GM12878 (cell line): ENCODE results near the gene CDK15. TPM values are rescaled to one million over a fixed set of nuclear protein-coding genes. Genes with fewer than 3 reads are reported as not detected.
A peak's percentile ranks its signal among the peaks of the same experiment; 100 is the strongest.

Source experiments
- CHD1 ChIP-seq: IDR thresholded peaks from 2 replicates; pipeline ENCODE4 v1.6.1; 2012; ENCODE audit warnings: low read depth, low read length, improper control_type of control experiment
- E4F1 ChIP-seq: fragments of 450-650 bp; IDR thresholded peaks from 2 replicates; pipeline ENCODE4 v1.6.1; 2018; ENCODE audit warnings: borderline replicate concordance, mild to moderate bottlenecking; ENCODE audit not compliant: partially characterized antibody
- EP300 ChIP-seq, 2 experiments: fragments of 150-350 bp in 1 of 2; IDR thresholded peaks; 2 replicates each; pipeline ENCODE4 v1.6.1; 2011 to 2012; ENCODE audit warnings: low read depth in 2 of 2, low read length in 2 of 2, borderline replicate concordance in 1 of 2, improper control_type of control experiment in 1 of 2, inconsistent platforms in 1 of 2; ENCODE audit not compliant: control insufficient read depth in 1 of 2
- ESRRA ChIP-seq: IDR thresholded peaks from 2 replicates; pipeline ENCODE4 v1.6.1; 2012; ENCODE audit warnings: mild to moderate bottlenecking, low read length, improper control_type of control experiment
- ETV6 ChIP-seq, 2 experiments: fragments of 450-650 bp in 1 of 2; IDR thresholded peaks in 1 of 2; conservative IDR thresholded peaks in 1 of 2; 2 replicates each; pipeline ENCODE4 v1.6.1; 2014; ENCODE audit warnings: antibody characterized with exemption in 1 of 2, borderline replicate concordance in 1 of 2, low read depth in 1 of 2, mild to moderate bottlenecking in 1 of 2, moderate library complexity in 1 of 2
- IRF4 ChIP-seq: IDR thresholded peaks from 2 replicates; pipeline ENCODE4 v1.6.1; 2011; ENCODE audit warnings: low read depth, low read length
- MEF2A ChIP-seq: IDR thresholded peaks from 2 replicates; pipeline ENCODE4 v1.6.1; 2011; ENCODE audit warnings: low read depth, mild to moderate bottlenecking, low read length, moderate library complexity; ENCODE audit not compliant: insufficient read depth
- NBN ChIP-seq: fragments of 450-650 bp; IDR thresholded peaks from 2 replicates; pipeline ENCODE4 v1.6.1; 2016
- NRF1 ChIP-seq: conservative IDR thresholded peaks from 2 replicates; pipeline ENCODE4 v1.6.1; 2011; ENCODE audit warnings: mild to moderate bottlenecking, low read depth, low read length, improper control_type of control experiment
- POLR2A ChIP-seq: IDR thresholded peaks from 2 replicates; pipeline ENCODE4 v1.6.1; 2011; ENCODE audit warnings: low read depth, mild to moderate bottlenecking, low read length
- SMAD1 ChIP-seq: fragments of 450-650 bp; IDR thresholded peaks from 2 replicates; pipeline ENCODE4 v1.6.1; 2018; ENCODE audit warnings: mild to moderate bottlenecking, low read depth; ENCODE audit not compliant: partially characterized antibody
- YBX1 ChIP-seq: fragments of 450-650 bp; IDR thresholded peaks from 2 replicates; pipeline ENCODE4 v1.6.1; 2016; ENCODE audit warnings: antibody characterized with exemption
- ZBTB40 ChIP-seq: fragments of 450-650 bp; IDR thresholded peaks from 2 replicates; pipeline ENCODE4 v1.6.1; 2016; ENCODE audit warnings: mild to moderate bottlenecking, moderate library complexity, borderline replicate concordance
- ZNF592 ChIP-seq: fragments of 450-650 bp; IDR thresholded peaks from 2 replicates; pipeline ENCODE4 v1.6.1; 2017; ENCODE audit warnings: mild to moderate bottlenecking, moderate library complexity
- polyA plus RNA-seq, 11 experiments: library from polyadenylated mRNA; depleted of rRNA in 4 of 11; unstranded in 6 of 11; stranded (reverse) in 5 of 11; fragments of >200 nt; fragmentation: Nextera tagmentation in 4 of 11; fragmentation: Illumina TruSeq in 1 of 11; extraction: Ambion mirVana in 4 of 11; extraction: Trizol in 1 of 11; gene quantifications; 1 replicate in 1 of 11; 2 replicates in 10 of 11; pipeline versions ENCODE4 v1.2.1 to v1.2.3, GENCODE V29; 2011 to 2016; ENCODE audit warnings: inconsistent platforms in 2 of 11, missing spikeins in 2 of 11, low read depth in 1 of 11
- total RNA-seq, 4 experiments: library from RNA; depleted of rRNA in 3 of 4; stranded (reverse); fragments of >200 nt in 3 of 4; fragmentation: Illumina TruSeq in 1 of 4; extraction: Trizol in 1 of 4; gene quantifications; 2 replicates each; pipeline versions ENCODE4 v1.2.1 to v1.2.3, GENCODE V29; 2013 to 2021

The CDK15 gene
- total and polyA plus RNA-seq, 10 of the 15 experiments (the other 5 are each of a cell fraction or from before 2014, with no cell fraction given), result 0.01 to 0.04 TPM; not detected in 8

GRCh38 chr2:201780674-201781493 lies 25.5 kb upstream of the CDK15 start, which contains the start of gene ALS2 (continued):
- TF ChIP-seq ZNF592 (no peak), NRF1 (no peak), POLR2A (peak; percentile 92), MEF2A (no peak), E4F1 (no peak), YBX1 (no peak), CHD1 (no peak), IRF4 (0 out of 2 replicates have a peak, but pooled peaks have one; percentile 6), ETV6 (conservative IDR thresholded peaks at IDR 0.05 in 1 of 2, IDR thresholded peaks at IDR 0.05 in 1 of 2; ENCODE audit: borderline replicate concordance in 1 of 2, low read depth in 1 of 2) (no peak), ZBTB40 (peak; percentile 39; the same call in 1 of the 2 replicates), EP300 (IDR thresholded peaks at IDR 0.05; ENCODE audit: borderline replicate concordance in 1 of 2, control insufficient read depth in 1 of 2, low read depth in 2 of 2, low read length in 2 of 2) (peak in 1 of 2 experiments; percentile 35; a peak in 1 of 4 replicates), SMAD1 (no peak), NBN (peak; percentile 87; the same call in 1 of the 2 replicates), ESRRA (no peak)
